Measurements from ENCODE around the gene ZNF783.
"Not testable (repeated sequence)": the region's sequence is repeated elsewhere in the genome, so short reads cannot be mapped to it uniquely, and the experiment has no call there.

ZNF783 gene

DNA sequence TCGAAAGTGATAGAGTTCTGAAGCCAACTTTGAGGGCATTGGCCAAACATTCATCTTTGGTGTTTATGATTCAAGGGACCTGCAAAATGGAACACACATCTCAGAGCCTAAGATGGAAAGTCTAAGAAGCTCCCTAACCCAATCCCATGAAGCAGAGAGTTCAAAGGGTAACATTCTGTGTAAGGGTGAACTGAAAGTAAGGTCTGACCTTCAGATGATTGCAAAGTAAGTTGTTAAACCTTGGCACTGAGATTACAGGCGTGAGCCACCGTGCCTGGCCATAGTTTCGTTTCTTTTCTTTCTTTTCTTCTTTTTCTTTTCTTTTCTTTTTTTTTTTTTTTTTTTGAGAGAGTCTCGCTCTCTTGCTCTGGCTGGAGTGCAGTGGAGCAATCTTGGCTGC is 20.3 kb upstream of the ZNF783 start:
- DNase-seq: no peak

DNA sequence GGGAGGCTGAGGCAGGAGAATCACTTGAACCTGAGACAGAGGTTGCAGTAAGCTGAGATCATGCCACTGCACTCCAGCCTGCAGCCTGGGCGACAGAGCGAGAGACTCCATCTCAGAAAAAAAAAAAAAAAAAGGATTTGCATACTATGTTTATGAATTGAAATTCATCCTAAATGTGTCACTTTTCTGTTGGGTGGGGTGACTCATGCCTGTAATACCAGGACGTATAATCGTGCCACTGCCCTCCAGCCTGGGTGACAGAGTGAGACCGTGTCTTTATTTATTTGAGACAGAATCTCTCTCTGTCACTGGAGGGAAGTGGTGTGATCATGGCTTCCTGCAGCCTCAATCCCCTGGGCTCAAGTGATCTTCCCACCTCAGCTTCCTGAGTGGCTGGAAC is 16.8 kb upstream of the ZNF783 start:
- DNase-seq: no peak

DNA sequence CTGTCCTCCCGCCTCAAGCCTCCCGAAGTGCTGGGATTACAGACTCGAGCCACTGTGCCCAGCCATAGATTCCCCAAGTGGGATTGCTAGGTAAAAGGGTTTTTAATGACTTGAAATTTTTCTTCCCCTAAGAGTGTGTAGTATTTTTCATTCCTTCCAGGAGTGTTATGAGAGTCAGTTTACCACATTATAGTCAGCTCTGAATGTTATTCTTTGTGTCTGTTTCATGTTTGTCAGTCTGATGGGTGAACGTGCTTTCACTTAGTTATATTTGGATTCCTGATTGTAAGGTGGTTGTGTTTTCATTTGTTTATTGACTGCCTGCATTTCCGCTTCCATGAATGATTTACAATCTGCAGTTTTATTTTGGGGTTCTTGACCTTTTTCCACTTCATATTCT is 16.3 kb upstream of the ZNF783 start:
- no peak for DNase-seq

DNA sequence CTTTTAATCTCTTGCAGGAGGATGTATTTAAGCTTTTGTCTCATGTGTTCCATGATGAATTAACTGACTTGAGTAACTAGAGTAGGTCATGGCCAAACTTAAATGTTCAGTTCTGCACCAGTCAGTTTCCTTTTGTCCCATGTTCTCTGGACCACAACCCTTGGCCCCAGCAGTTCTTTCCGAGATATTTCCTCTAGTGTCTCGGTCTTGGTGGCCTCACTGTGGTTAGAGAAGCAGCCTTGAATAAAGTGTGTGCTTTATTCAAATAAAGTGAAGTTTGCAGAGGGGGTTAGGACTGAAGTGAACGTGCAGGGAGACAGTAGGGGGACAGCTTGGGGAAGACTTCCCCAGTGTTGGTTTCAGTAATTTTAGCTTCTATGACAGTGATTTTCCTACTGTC is 13.2 kb upstream of the ZNF783 start:
- no peak for DNase-seq

DNA sequence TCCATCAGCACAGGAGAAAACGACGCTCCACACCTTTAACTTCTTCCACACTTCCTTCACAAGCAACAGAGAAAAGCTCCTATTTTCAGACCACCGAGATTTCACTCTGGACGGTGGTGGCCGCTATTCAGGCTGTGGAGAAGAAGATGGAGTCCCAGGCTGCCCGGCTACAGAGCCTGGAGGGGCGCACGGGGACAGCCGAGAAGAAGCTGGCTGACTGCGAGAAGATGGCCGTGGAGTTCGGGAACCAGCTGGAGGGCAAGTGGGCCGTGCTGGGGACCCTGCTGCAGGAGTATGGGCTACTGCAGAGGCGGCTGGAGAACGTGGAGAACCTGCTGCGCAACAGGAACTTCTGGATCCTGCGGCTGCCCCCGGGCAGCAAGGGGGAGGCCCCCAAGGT is 11.8 kb upstream of the ZNF783 start:
- not testable (repeated sequence) for DNase-seq

DNA sequence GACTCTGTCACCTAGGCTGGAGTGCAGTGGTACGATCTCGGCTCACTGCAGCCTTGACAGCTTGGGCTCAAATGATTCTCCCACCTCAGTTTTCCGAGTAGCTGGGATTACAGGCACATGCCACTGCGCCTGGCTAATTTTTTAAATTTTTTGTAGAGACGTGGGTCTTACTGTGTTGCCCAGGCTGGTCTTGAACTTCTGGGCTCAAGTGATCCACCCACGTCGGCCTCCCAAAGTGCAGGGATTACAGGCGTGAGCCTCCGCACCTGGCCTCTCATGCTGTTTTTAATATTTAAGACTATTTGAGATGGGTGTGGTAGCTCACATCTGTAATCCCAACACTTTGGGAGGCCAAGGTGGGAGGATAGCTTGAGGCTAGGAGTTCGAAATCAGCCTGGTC is 10.5 kb upstream of the ZNF783 start:
- not testable (repeated sequence) for DNase-seq

DNA sequence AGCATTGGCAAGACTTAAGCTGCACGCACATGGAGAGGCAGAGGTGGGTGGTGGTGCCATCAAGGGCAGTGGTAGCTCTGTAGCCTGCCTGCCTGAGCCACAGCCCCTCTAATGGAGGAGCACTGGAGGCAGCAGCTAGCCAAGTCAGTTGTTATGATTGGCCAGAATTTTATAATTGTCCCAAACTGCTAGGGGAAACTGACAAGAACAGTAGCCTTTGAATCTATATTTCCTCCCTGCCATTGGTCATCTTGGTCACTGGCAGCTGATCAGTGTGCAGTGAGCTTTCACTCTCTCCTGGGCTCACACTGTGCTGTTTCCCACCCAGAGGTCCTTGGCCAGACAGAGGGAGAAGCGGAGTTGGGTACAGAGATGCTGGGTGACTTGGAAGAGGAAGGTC is 9.6 kb upstream of the ZNF783 start:
- DNase-seq: no peak

DNA sequence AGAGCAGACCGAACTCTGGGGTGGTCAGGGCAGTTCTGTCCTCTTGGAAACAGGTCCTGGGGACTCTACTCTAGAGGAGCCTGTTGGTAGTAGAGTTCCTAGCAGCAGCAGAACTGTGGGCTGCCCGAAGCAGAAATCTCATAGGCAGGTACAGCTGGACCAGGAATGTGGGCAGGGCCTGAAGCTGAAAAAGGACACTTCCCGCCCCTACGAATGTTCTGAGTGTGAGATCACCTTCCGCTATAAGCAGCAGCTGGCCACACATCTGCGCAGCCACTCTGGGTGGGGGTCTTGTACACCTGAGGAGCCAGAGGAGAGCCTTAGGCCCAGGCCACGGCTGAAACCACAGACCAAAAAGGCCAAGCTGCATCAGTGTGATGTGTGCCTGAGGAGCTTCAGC is 8.3 kb upstream of the ZNF783 start:
- no peak for DNase-seq

DNA sequence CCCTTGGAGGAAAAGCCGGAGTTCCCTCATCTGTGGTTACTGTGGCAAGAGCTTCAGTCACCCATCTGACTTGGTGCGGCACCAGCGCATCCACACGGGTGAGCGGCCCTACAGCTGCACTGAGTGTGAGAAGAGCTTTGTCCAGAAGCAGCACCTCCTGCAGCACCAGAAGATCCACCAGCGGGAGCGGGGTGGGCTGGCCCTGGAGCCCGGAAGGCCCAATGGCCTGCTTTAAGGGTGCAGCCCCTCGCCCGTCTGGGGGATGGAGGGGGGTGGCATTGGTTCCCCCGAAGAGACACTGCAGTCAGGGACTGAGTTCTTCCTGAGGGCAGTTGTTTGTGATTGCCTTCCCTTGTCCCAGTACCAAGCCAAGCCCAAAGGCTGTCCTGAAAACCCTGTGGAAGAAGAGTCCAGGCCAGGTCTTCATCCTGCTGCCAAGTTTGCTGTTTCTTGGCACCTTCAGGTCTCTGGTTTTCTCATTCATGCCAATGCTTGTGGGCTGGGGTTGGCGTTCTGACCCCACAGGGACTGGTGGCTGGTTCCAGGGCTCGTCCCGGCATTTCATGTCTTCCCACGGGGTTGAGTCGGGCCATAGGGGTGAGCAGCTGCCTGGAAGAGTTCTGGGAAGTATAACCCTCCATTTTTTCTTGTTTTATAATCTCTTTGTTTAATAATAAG is 7.7 kb upstream of the ZNF783 start:
- no peak for DNase-seq

DNA sequence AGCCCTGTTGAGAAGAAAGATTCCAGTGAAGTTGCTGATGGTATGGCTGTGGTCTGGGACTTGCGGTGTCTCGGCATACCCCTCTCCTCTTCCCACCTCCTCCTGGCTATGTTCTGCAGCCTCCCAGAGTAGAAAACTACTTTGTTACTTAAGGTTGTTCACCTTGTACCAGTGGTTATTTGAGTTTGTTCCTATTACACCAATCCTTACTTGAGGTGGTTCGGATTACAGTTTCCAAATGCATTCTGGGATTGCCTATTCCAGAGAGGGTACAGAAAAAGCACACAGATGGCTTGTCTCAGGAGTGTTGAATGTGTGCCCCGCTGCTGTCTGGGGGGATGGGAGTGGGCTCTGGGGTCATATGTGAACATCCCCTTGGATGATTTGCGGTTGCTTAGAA is 6.8 kb upstream of the ZNF783 start:
- DNase-seq: no peak

DNA sequence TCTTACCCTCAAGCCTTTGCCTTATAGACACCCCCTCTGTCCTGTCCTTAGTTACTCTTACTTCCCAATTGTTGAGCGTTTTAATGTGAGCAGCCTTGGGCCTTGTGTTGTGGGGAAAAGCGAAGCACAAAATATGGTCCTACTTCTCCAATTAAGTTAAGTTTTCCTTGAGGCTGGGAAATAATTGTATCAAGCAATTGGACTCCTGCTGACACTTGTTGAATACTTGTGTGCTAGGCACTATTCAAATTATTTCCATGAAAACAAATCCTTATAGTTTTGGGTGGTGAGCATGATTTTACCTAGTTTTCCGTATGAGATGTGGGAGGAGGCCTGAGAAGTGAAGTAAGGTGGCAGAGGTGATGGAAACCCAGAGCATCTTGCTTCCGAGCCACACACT is 5.4 kb upstream of the ZNF783 start:
- DNase-seq: no peak

DNA sequence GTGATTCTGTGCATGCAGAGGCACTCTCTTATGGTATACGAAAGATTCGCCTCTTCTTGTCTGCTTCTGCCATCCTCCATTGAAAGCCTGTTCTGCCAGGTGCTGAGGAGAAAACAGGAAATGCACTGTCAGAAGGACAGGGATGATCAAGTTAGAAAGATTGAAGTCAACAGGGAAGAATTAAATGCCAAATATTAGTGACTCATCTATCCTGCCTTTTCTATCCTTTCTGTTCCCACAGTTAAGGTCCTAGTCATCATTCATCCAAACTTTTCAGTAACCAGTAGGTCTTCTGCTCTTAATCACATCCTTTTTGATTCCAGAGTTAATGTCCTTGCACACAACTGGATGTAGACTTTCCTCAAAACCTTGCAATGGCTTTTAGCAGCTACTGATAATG is 4.8 kb upstream of the ZNF783 start:
- DNase-seq: no peak

DNA sequence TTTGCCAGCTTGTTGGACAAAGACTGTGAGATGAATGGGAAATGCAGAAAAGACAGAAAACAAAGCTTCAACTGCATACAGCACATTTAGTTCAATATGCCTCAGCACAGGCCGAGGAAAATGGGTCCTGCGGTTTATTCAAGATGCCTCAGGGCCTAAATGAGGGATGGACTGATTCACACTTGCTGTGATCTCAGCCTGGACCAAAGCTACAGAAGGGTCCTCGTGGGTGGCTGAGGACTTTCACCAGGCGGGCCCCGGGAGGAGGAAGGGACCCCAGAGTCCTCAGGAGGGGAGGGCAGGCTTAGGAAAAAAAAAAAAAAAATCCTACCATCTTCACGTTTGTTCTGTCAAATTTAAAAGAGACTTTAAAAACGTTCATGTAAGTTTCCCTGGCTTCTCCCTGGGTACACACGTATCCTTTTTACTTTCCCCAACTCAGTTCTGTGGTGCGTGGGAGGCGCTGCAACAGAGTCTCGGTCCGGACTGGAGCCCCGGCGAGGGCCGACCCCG is 624 bp upstream of the ZNF783 start:
- no peak for DNase-seq

DNA sequence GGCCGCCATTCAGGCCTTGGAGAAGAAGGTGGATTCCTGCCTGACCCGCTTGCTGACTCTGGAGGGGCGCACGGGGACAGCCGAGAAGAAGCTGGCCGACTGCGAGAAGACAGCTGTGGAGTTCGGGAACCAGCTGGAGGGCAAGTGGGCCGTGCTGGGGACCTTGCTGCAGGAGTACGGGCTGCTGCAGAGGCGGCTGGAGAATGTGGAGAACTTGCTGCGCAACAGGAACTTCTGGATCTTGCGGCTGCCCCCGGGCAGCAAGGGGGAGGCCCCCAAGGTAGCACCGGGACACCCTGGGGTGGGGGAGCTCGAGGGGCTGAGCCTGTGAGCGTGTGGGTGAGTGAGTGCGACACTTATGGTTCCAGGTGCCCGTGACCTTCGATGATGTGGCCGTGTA is 4.5 kb downstream of the ZNF783 start:
- no peak for DNase-seq

DNA sequence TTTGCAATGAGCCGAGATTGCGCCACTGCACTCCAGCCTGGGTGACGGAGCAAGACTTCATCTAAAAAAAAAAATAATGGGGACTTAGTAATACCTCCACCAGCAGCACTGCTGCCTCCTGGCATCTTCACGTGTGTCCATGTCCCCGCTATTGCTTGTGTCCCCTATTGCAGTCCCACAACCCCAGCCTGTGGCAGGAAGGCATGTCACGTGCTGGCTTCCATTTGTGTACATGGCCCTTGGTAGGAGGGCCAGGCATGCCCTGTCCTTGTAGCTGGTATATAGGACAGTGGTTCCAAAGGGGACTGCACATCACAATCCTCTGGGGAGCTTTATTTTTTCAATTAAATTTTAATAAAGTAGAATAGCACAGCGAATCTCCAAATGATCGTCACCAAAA is 5.7 kb downstream of the ZNF783 start:
- DNase-seq: no peak

DNA sequence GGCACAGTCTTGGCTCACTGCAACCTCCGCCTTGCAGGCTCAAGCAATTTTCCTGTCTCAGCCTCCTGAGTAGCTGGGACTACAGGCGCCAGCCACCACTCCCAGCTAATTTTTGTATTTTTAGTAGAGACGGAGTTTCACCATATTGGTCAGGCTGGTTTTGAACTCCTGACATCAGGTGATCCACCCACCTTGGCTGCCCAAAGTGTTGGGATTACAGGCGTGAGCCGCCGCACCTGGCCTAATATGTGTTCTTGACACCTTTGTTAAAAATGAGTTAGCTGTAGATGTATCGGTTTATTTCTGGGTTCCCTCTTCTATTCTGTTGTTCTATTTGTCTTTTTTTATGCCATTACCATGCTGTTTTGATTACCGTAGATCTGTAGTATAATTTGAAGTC is 12.4 kb downstream of the ZNF783 start:
- DNase-seq: not testable (repeated sequence)

DNA sequence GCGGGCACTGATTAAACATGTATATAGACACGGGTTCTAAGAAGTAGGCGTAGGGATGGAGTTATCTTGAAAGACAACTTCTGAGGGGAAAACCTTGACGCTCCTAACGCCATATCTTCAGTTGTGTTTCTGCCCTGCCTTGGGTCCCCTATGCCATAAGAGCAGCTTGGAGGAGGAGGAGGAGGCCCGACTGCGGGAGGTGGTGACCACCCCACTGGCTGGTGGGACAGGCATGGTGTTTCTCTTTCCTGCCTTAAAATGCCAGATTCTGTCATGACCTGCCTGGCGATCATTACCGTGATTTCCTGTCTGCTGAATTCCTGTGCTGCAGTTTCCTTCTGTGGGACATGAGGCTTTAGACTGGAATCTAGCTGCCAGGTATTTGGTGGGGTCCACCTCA is 15.9 kb downstream of the ZNF783 start:
- no peak for DNase-seq

DNA sequence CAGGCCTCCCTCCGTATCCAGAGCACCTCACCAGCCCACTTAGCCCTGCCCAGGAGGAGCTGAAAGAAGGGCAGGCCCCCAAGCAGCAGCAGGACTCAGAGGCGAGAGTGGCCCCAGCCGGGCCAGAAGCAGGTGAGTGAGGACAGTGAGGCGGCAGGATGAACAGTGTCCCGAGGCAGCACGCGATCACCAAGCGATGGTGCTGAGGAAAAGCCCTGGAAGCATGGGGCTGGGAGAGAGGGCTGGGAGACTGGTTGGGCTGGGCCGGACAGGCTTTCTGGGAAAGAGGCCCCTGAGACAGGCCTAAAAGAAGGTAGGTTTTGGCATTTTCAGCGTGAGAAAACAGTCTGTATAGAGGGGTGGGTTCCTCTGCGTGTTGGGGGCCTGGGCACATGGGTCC is 16.4 kb downstream of the ZNF783 start:
- no peak for DNase-seq

DNA sequence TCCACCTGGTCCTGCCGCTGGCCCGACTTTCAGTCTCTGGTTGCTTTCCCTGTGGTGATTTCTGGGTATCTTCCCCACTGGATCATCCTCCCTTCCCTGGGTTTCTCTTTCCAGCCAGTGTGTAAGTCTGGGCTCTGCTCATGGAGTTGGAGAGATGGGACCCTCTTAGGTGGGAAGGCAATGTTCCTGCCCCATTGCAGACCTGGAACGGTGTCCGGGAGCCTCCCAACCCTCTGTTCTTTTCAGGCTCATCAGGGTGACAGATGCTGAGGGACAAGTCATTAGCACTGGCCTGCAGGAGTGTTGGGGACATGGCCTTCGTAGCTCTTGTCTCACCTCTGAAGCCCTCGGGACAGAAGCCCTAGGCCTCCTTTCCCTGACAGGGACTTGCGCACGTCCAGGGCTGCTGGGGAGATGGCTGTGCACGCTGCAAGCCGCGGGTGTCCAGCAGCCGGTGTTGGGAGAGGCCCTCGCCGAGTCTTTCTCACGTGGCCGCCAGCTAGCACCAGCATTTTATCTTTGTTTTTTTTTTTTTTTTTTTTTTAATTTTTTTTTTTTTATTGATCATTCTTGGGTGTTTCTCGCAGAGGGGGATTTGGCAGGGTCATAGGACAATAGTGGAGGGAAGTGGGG is 17.2 kb downstream of the ZNF783 start:
- DNase-seq: no peak

DNA sequence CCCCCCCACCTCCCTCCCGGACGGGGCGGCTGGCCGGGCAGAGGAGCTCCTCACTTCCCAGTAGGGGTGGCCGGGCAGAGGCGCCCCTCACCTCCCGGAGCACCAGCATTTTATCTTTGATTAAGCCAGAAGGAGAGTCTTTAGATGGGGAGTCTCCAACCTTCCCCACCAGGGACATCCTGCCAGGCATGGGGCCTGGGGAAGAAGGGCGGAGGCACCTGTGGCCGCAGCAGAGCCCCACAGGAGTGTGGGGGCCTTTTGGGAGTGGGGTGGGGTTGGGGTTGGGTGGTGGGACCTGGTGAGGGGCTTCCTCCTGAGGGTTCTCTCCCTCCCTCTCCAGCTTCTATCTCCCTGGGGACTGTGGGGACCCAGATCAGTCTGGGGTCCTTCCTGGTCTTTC is 18.2 kb downstream of the ZNF783 start:
- DNase-seq: no peak

DNA sequence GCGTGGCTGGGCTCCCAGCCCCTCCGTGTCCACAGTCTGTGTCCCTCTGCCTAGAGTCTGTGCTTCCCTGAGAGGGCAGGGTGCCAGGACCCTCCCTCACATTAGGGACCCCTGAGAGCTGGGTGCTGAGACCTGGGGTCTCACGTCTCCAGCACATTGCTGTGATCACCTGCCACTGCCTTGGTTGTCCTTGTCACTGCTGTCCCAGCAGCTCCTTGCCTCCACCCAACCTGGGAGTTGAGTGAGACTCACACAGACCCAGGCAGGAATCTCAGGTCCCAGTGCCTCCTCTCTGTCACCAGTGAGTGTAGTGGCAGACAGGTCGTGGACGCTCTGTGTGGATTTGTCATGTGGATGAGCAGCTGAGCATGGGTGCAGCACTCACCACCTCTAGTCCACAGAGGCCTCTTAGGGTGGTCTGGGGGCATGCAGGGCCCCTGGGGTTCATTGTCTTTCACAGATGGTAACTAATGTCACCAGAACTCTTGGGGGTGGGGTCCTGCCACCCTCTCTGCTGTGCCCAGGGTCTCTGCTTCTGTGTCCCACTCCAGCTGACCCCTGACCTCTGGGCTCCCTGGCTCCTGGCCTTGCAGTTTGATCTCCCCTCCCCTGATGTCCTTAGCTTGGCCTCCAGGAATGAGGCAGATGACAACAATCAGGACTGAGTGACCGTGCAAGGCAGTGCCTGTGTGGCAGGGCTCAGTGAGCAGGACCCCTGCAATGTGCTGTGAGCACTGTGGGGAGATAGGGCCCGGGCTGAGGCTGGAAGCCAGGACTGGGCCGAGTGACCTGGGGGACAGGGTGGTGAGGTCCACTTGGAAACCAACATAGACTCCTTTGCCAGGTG is 18.9 kb downstream of the ZNF783 start:
- no peak for DNase-seq

DNA sequence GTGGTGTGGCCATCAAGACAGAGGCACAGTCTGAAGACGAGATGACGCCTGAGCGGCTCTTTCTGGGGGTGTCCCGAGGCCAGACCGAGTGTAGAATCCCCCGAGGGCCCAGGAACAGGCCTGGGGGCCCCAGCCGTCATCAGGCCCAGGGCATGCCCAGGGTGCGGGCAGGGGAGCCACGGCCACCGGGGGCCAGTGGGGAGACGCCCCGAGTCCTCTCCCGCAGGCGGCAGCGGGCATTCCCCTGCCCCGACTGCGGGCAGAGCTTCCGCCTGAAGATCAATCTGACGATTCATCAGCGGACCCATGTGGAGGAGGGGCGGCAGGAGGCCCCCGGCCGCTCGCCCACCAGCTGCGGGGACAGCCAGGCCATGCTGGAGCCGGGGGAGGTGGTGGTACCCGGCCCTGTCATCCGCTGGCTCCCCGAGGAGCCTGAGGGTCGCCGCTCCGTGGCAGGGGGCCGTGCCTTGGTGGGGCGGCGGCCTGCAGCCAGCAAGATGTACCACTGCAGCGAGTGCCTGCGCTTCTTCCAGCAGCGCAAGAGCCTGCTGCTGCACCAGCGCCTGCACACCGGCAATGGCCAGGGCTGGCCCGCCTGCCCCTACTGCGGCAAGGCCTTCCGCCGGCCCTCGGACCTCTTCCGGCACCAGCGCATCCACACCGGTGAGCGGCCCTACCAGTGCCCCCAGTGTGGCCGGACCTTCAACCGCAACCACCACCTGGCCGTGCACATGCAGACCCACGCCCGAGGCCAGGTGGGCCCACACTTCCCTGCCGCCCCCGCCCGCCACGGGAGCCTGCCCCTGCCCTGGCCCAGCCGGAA is 19.7 kb downstream of the ZNF783 start:
- no peak for DNase-seq

DNA sequence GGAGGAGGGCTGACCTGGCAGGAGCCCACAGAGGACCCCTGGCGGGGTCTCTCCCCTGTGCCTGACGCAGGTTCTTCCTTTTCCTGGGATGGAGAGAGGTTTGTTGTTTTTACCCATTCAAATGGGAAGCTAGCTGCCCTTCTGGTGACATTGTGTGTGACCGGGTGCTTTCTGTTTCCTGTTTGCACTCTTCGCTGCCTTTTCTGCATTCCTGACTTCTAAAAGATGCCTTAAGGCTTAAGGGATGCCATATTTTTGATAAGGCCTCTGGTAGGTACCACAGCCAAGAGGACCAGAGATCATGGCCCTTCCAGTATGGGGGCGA is 20.3 kb downstream of the ZNF783 start:
- no peak for DNase-seq

Data from NCI-H1105 (cell line).